HFF-Myc (cell line): ENCODE results near the gene ADAMTS17.

Source experiments
- DNase-seq: peaks from one replicate; pipeline ENCODE4 v3.0.0-alpha.2; 2011; ENCODE audit warnings: low read depth; ENCODE audit errors: extremely low read depth
- H3K4me3 ChIP-seq: replicated peaks from 2 replicates; pipeline ENCODE4 v1.5.1; 2011; ENCODE audit warnings: low read depth, mild to moderate bottlenecking, control low read depth, low read length
- TF ChIP-seq, protein P1 (sequence below): IDR thresholded peaks from 2 replicates; pipeline ENCODE4 v1.5.1; 2012; ENCODE audit warnings: mild to moderate bottlenecking, low read depth, low read length, control low read depth; ENCODE audit errors: missing control alignments

ADAMTS17 gene

DNA sequence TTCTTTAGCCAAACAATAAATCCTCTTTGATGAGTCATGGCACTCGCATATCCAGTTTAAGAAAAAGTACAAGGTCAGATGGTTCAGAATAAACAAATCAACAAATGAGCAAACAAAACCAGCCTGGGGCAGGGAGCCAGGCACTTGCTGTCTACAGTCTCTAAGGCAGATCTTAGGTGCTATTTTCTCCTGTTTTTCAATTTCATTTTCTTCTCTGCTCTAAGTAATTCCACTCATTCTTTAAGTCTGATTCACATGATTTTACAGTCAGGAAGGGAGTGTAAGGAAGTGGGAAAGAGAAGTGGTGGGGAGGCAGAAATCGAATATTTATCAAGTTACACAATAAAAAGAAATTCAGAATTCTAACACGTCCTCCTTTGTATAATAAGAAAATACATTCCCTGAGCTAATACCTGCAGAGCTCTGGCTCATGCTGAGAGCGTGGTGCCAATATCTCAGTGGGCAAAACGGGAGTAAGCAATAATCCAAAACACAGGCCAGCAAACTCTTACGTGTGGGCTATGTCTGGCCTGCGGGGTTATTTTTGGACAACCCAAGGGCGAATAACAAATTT lies 298.6 kb downstream of the ADAMTS17 start:
- TF ChIP-seq, protein P1, sequence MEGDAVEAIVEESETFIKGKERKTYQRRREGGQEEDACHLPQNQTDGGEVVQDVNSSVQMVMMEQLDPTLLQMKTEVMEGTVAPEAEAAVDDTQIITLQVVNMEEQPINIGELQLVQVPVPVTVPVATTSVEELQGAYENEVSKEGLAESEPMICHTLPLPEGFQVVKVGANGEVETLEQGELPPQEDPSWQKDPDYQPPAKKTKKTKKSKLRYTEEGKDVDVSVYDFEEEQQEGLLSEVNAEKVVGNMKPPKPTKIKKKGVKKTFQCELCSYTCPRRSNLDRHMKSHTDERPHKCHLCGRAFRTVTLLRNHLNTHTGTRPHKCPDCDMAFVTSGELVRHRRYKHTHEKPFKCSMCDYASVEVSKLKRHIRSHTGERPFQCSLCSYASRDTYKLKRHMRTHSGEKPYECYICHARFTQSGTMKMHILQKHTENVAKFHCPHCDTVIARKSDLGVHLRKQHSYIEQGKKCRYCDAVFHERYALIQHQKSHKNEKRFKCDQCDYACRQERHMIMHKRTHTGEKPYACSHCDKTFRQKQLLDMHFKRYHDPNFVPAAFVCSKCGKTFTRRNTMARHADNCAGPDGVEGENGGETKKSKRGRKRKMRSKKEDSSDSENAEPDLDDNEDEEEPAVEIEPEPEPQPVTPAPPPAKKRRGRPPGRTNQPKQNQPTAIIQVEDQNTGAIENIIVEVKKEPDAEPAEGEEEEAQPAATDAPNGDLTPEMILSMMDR, result no peak
- no peak overlapping the region for H3K4me3 ChIP-seq
- no peak for DNase-seq

- no peak overlapping the region for H3K4me3 ChIP-seq
- no peak for DNase-seq
- TF ChIP-seq, protein P1, result no peak
Observed at GRCh38 chr15:100042558-100042957, 299.2 kb downstream of the ADAMTS17 start.

DNA sequence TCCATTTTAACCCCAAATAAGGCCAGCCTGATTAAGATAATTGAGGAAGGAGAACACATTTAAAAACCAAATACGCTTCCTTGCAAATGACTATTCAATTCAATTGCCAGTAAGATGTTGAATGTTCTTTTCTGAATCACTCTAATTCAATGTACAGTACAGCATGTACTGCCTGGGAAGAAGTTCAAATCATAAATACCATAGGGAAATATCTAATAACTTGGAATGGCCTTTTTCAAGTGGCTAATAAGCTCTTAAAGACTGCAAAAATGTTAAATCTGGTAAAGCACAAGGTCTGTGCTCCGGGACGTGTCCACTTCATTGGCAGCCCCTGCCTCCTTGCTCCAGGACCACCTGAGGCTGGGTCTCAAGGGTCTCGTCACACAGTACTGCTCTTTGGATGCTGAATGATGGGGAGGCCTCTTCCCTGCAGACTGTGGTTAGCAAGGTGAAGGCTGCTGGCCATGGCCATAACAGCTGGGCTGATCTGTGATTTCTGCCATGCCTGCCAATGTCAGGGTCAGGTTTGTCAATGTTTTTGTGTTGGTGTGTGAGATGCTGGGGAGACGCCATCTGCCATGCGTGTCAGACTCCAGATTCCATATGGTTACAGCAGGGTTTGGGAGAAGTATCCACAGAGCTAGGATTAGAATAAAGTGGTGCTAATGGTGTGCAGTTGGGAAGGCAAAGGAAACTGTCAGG lies 300.5 kb downstream of the ADAMTS17 start:
- TF ChIP-seq, protein P1, result no peak
- H3K4me3 ChIP-seq, result no peak overlapping the region
- no peak for DNase-seq

- TF ChIP-seq, protein P1, result no peak
Observed at GRCh38 chr15:100039994-100040393, 301.8 kb downstream of the ADAMTS17 start.

DNA sequence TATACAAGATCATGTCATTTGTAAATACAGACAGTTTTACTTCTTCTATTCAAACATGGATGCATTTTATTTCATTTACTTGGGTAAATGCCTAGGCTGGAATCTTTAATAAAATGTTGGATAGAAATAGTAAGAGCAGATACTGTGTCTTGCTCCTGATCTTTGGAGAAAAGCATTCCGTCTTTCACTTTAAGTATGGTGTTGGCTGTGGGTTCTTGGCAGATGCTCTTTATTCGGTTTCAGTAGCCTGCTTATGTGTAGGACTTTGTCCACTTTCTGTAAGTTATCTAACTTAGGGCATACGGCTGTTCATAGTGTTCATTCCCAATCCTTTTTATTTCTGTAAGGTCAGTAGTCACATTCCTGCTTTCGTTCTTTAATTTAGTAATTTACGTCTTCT lies 303.0 kb downstream of the ADAMTS17 start:
- TF ChIP-seq, protein P1, result no peak
- H3K4me3 ChIP-seq, result no peak overlapping the region

More at GRCh38 chr15:100039994-100040393, 301.8 kb downstream of the ADAMTS17 start:
- no peak for DNase-seq
- H3K4me3 ChIP-seq, result no peak overlapping the region

GRCh38 chr15:100037901-100038300 lies 303.9 kb downstream of the ADAMTS17 start:
- TF ChIP-seq, protein P1, result no peak
- DNase-seq, result no peak

More for the DNA sequence above, 303.0 kb downstream of the ADAMTS17 start:
- DNase-seq, result no peak

GRCh38 chr15:100036015-100036414 lies 305.8 kb downstream of the ADAMTS17 start:
- TF ChIP-seq, protein P1, result no peak
- no peak overlapping the region for H3K4me3 ChIP-seq

More at GRCh38 chr15:100037901-100038300, 303.9 kb downstream of the ADAMTS17 start:
- no peak overlapping the region for H3K4me3 ChIP-seq

More at GRCh38 chr15:100036015-100036414, 305.8 kb downstream of the ADAMTS17 start:
- DNase-seq, result no peak
